ENCODE measurements around the gene SLC4A7. TPM values are rescaled to one million over a fixed set of nuclear protein-coding genes. Genes with fewer than 3 reads are reported as not detected.
A peak's percentile ranks its signal among the peaks of the same experiment; 100 is the strongest.

Gene SLC4A7
- total and polyA plus RNA-seq, 2 donors (not counting 3 experiments of a cell fraction or from before 2014, with no cell fraction given): 7.8 to 50.9 TPM

- H3K4me2 ChIP-seq (ENCODE audit: insufficient read depth, low read length): no peak overlapping the region
- H3K4me1 ChIP-seq (ENCODE audit: control insufficient read depth, extremely low read depth, insufficient read depth, low read length): peaks cover 12% of the 10 kb centered on the region
- no TSS peak for BruUV-seq (replicated peaks)
- TF ChIP-seq GATA2 (IDR thresholded peaks at IDR 0.05; ENCODE audit: insufficient read depth, insufficient read length, low read depth, low read length) (no peak), FOS (IDR thresholded peaks at IDR 0.05; ENCODE audit: borderline replicate concordance, insufficient read depth, low read length) (peak; percentile 41), CTCF (IDR thresholded peaks at IDR 0.05; ENCODE audit: extremely low read depth in 1 of 2, insufficient read depth in 1 of 2, low read depth in 1 of 2, low read length in 2 of 2) (no peak), MAX (IDR thresholded peaks at IDR 0.05; ENCODE audit: insufficient read depth, insufficient read length) (no peak), EZH2 (IDR thresholded peaks at IDR 0.05; ENCODE audit: borderline replicate concordance, low read depth, low read length, severe bottlenecking) (no peak), POLR2AphosphoS5 (IDR thresholded peaks at IDR 0.05; ENCODE audit: insufficient read depth, low read depth, low read length) (peak; percentile 33), JUN (IDR thresholded peaks at IDR 0.05; ENCODE audit: borderline replicate concordance, insufficient read depth, insufficient read length, low read depth) (peak; percentile 32), POLR2A (IDR thresholded peaks at IDR 0.05; ENCODE audit: low read depth, low read length) (no peak), MYC (IDR thresholded peaks at IDR 0.05; ENCODE audit: low read depth, low read length) (no peak)
- dilution Hi-C loops (cut with MboI; ENCODE audit: extremely low pct_ligation_motif_present, low sequenced_read_pairs) (no loop called here), intact Hi-C loops (cut with micrococcal nuclease) (loop anchor here (2.0 kb wide), 2 partner anchors 70 to 250 kb away; no protein-coding TSS in a partner anchor)
- peaks cover 12% of the 10 kb centered on the region for H3K79me2 ChIP-seq (ENCODE audit: control insufficient read depth, insufficient read depth, low read length)
- H3K36me3 ChIP-seq (ENCODE audit: control insufficient read depth in 2 of 2, extremely low read depth in 1 of 2, insufficient read depth in 2 of 2, low read length in 2 of 2): peaks cover 10 to 28% of the 10 kb centered on the region in 2 experiments
- H4K20me1 ChIP-seq (replicated peaks; ENCODE audit: control insufficient read depth, extremely low read depth, insufficient read depth, low read length): peaks cover 3% of the 10 kb centered on the region
- DNase-seq (ENCODE audit: low read depth, low spot score) (peak; percentile 96), FAIRE-seq (peak; percentile 78)
- no peak overlapping the region for H2AFZ ChIP-seq (ENCODE audit: low read depth, low read length)
- H3K4me3 ChIP-seq (replicated peaks in 1 of 3; ENCODE audit: insufficient read depth in 1 of 3, low read depth in 1 of 3, low read length in 3 of 3): no peak overlapping the region
- H3K27me3 ChIP-seq (ENCODE audit: control insufficient read depth in 2 of 2, insufficient read depth in 2 of 2, low read length in 2 of 2): no peaks in the 10 kb centered on the region
- no peaks in the 10 kb centered on the region for H3K9me1 ChIP-seq (replicated peaks; ENCODE audit: control insufficient read depth, extremely low read depth, insufficient read depth, low read length)
- H3K9ac ChIP-seq (replicated peaks; ENCODE audit: extremely low read depth, insufficient read depth, low read length): no peak overlapping the region
- ChIA-PET POLR2A (interaction anchor here (0.5 kb wide), 1 partner anchor 315 kb away, joined by 3 read pairs; no protein-coding TSS in a partner anchor), CTCF (interaction anchor here (0.7 to 2.9 kb wide), 7 partner anchors 9 to 265 kb away, joined by 3 to 25 read pairs (median 3); no protein-coding TSS in a partner anchor)
- H3K9me3 ChIP-seq (replicated peaks; ENCODE audit: control insufficient read depth, insufficient read depth, low read length): no peaks in the 10 kb centered on the region
- H3K27ac ChIP-seq (ENCODE audit: insufficient read depth, low read depth, low read length): peak overlapping the region; percentile 52
Measured at GRCh38 chr3:27431116-27431515, 53.1 kb downstream of the SLC4A7 start.

Data from endothelial cell of umbilical vein (primary cell).